SK-N-SH (cell line): Measurements from ENCODE around the gene SIX4. TPM values are rescaled to one million over a fixed set of nuclear protein-coding genes. Genes with fewer than 3 reads are reported as not detected.

ENCODE experiments used
- CTCF ChIA-PET: fragments of 300-600, 350-600 bp; formaldehyde crosslinking; extraction: SDS; loops from one replicate; lab custom pipeline; 2021; lab: Yijun Ruan, JAX
- POLR2A ChIA-PET: fragments of 350-600 bp; sonication (Branson Sonifier 250); formaldehyde crosslinking; extraction: SDS; loops from one replicate; lab custom pipeline; 2020; ENCODE audit warnings: antibody characterized with exemption, inconsistent platforms; lab: Yijun Ruan, JAX
- DNase-seq: peaks from one replicate; pipeline ENCODE4 v3.0.0; 2012
- H2AFZ ChIP-seq: fragments of 200-600 bp; sonication (generic); 2 replicates; pipeline ENCODE4 v1.8.1; 2016; ENCODE audit warnings: antibody characterized with exemption, mild to moderate bottlenecking, low read depth
- H3F3A ChIP-seq: fragments of 200-600 bp; sonication (generic); replicated peaks from 2 replicates; pipeline ENCODE3; 2016; ENCODE audit warnings: antibody characterized with exemption, mild to moderate bottlenecking; ENCODE audit not compliant: insufficient read depth
- H3K27ac ChIP-seq, 2 experiments: fragments of 200-500 bp in 1 of 2; fragments of 200-600 bp in 1 of 2; sonication (Bioruptor generic) in 1 of 2; sonication (generic), shearing (Covaris generic) in 1 of 2; 2 replicates each; pipeline versions ENCODE4 v1.5.1 to v1.6.1; 2014 to 2016; ENCODE audit warnings: low read depth in 2 of 2, inconsistent platforms in 1 of 2, low read length in 1 of 2, mild to moderate bottlenecking in 1 of 2, mixed read lengths in 1 of 2
- H3K27me3 ChIP-seq: fragments of 200-600 bp; sonication (generic), shearing (Covaris generic); 2 replicates; pipeline ENCODE4 v1.6.1; 2016; ENCODE audit warnings: mixed run types; ENCODE audit not compliant: insufficient read depth
- H3K36me3 ChIP-seq, 2 experiments: fragments of 200-500 bp in 1 of 2; fragments of 200-600 bp in 1 of 2; sonication (Bioruptor generic) in 1 of 2; sonication (generic) in 1 of 2; replicated peaks in 1 of 2; 2 replicates each; pipeline versions ENCODE3 to v1.5.1; 2014 to 2016; ENCODE audit warnings: low read length in 1 of 2, mild to moderate bottlenecking in 1 of 2; ENCODE audit not compliant: insufficient read depth in 2 of 2, control insufficient read depth in 1 of 2
- H3K4me1 ChIP-seq, 2 experiments: fragments of 200-500 bp in 1 of 2; fragments of 200-600 bp in 1 of 2; sonication (Bioruptor generic) in 1 of 2; sonication (generic), shearing (Covaris generic) in 1 of 2; 2 replicates each; pipeline versions ENCODE4 v1.5.1 to v1.6.1; 2014 to 2016; ENCODE audit warnings: low read depth in 1 of 2, low read length in 1 of 2, mixed run types in 1 of 2; ENCODE audit not compliant: insufficient read depth in 2 of 2, control insufficient read depth in 1 of 2
- H3K4me2 ChIP-seq: fragments of 200-600 bp; sonication (generic), shearing (Covaris generic); 2 replicates; pipeline ENCODE4 v1.6.1; 2017; ENCODE audit warnings: mixed run types
- H3K4me3 ChIP-seq, 2 experiments: fragments of 200-500 bp in 1 of 2; fragments of 200-600 bp in 1 of 2; sonication (Bioruptor generic) in 1 of 2; sonication (generic), shearing (Covaris generic) in 1 of 2; 2 replicates each; pipeline versions ENCODE4 v1.5.1 to v1.8.1; 2014 to 2016; ENCODE audit warnings: low read depth in 2 of 2, inconsistent platforms in 1 of 2, low read length in 1 of 2, mild to moderate bottlenecking in 1 of 2, mixed read lengths in 1 of 2, moderate library complexity in 1 of 2
- H3K79me2 ChIP-seq: fragments of 200-600 bp; sonication (generic); 2 replicates; pipeline ENCODE4 v1.8.1; 2017; ENCODE audit warnings: mild to moderate bottlenecking; ENCODE audit not compliant: insufficient read depth
- H3K9ac ChIP-seq: fragments of 200-600 bp; sonication (generic); 2 replicates; pipeline ENCODE4 v1.6.1; 2017; ENCODE audit warnings: mixed run types
- H3K9me2 ChIP-seq: fragments of 200-600 bp; sonication (generic); 2 replicates; pipeline ENCODE4 v1.6.1; 2017; ENCODE audit warnings: mixed run types
- H3K9me3 ChIP-seq: fragments of 200-600 bp; sonication (generic); 2 replicates; pipeline ENCODE4 v1.6.1; 2017; ENCODE audit warnings: mixed run types, mild to moderate bottlenecking, moderate library complexity
- H4K20me1 ChIP-seq: fragments of 200-600 bp; sonication (generic); 2 replicates; pipeline ENCODE4 v1.6.1; 2017; ENCODE audit warnings: mild to moderate bottlenecking, mixed run types; ENCODE audit not compliant: insufficient read depth
- CHD2 ChIP-seq: fragments of 150-350 bp; IDR thresholded peaks from 2 replicates; pipeline ENCODE4 v1.6.1; 2018; ENCODE audit warnings: low read length; ENCODE audit not compliant: partially characterized antibody
- ELF1 ChIP-seq: IDR thresholded peaks from 2 replicates; pipeline ENCODE4 v1.4.0; 2012
- EP300 ChIP-seq, 2 experiments: IDR thresholded peaks; 2 replicates each; pipeline versions ENCODE4 v1.4.0 to v1.6.1; 2012; ENCODE audit warnings: borderline replicate concordance in 1 of 2, low read depth in 1 of 2, low read length in 1 of 2
- EZH2phosphoT487 ChIP-seq: fragments of 200-600 bp; sonication (generic); IDR thresholded peaks from 2 replicates; pipeline ENCODE4 v1.6.1; 2017; ENCODE audit warnings: low read depth, mixed run types, mild to moderate bottlenecking, antibody characterized with exemption, moderate library complexity, borderline replicate concordance
- FOXJ3 ChIP-seq: sonication (generic); formaldehyde crosslinking; IDR thresholded peaks from 2 replicates; pipeline ENCODE4 v1.5.1; 2020; ENCODE audit warnings: mild to moderate bottlenecking, missing genetic modification reagents
- MEF2A ChIP-seq: IDR thresholded peaks from 2 replicates; pipeline ENCODE4 v1.4.0; 2012; ENCODE audit warnings: low read depth, borderline replicate concordance
- NRF1 ChIP-seq: IDR thresholded peaks from 2 replicates; pipeline ENCODE4 v1.6.1; 2012; ENCODE audit warnings: low read depth, mild to moderate bottlenecking, low read length
- POLR2AphosphoS5 ChIP-seq: IDR thresholded peaks from 2 replicates; pipeline ENCODE4 v1.6.1; 2012; ENCODE audit warnings: low read depth, low read length
- RFX5 ChIP-seq: IDR thresholded peaks from 2 replicates; pipeline ENCODE4 v1.6.1; 2012; ENCODE audit warnings: mild to moderate bottlenecking, improper control_type of control experiment, low read length
- SMC3 ChIP-seq: IDR thresholded peaks from 2 replicates; pipeline ENCODE4 v1.6.1; 2012; ENCODE audit warnings: low read depth, low read length, improper control_type of control experiment
- TAF1 ChIP-seq: IDR thresholded peaks from 2 replicates; pipeline ENCODE4 v1.6.1; 2012; ENCODE audit warnings: low read depth, mild to moderate bottlenecking, low read length, moderate library complexity, borderline replicate concordance
- TEAD4 ChIP-seq: IDR thresholded peaks from 2 replicates; pipeline ENCODE4 v1.4.0; 2012; ENCODE audit warnings: mild to moderate bottlenecking, borderline replicate concordance; ENCODE audit not compliant: insufficient read depth
- YY1 ChIP-seq: IDR thresholded peaks from 2 replicates; pipeline ENCODE4 v1.4.0; 2012; ENCODE audit warnings: low read depth, mild to moderate bottlenecking
- WGBS: methylation state at CpG from one replicate; pipeline ENCODE4 v1.1.6; 2017; ENCODE audit warnings: low lambda C conversion rate; 5-methylcytosine and 5-hydroxymethylcytosine counted together
- polyA plus RNA-seq, 3 experiments: library from polyadenylated mRNA; depleted of rRNA; stranded (reverse); fragments of >200 nt; gene quantifications; 2 replicates each; pipeline ENCODE4 v1.2.3, GENCODE V29; 2012
- TF ChIP-seq, protein P1 (sequence below): fragments of 150-350 bp; IDR thresholded peaks from 2 replicates; pipeline ENCODE4 v1.6.1; 2016; ENCODE audit warnings: mild to moderate bottlenecking, low read depth, low read length
- TF ChIP-seq, protein P2 (sequence below): IDR thresholded peaks from 2 replicates; pipeline ENCODE4 v1.4.0; 2012; ENCODE audit warnings: low read depth, borderline replicate concordance
- TF ChIP-seq, protein P3 (sequence below): IDR thresholded peaks from 2 replicates; pipeline ENCODE4; 2012
- TF ChIP-seq, protein P4 (sequence below): IDR thresholded peaks from 2 replicates; pipeline ENCODE4 v1.6.1; 2012; ENCODE audit warnings: mild to moderate bottlenecking, low read depth, low read length, moderate library complexity

The SIX4 gene
- polyA plus RNA-seq, 1 of the 3 experiments (the other 2 are of a cell fraction), result 3.3 TPM

DNA sequence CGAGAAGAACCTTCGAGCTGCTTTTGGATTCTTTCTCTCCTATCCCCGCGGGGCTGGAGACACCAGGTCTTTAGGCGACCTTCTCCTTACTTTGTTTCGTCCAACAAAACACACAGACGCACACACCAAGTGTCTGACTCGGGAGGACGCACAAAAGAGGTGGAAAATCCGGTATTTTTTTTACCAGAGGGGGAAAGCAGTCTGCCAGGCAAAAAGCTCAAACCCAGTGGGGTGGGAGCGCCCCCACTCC is 2.1 kb downstream of the SIX4 start:
- DNase-seq, result no peak
- peak overlapping the region; percentile 82 to 95 for H3K4me3 ChIP-seq
- peak overlapping the region; percentile 39 to 89; a peak in 3 of 4 replicates for H3K27ac ChIP-seq
- TF ChIP-seq NRF1, result no peak
- TF ChIP-seq, protein P1, sequence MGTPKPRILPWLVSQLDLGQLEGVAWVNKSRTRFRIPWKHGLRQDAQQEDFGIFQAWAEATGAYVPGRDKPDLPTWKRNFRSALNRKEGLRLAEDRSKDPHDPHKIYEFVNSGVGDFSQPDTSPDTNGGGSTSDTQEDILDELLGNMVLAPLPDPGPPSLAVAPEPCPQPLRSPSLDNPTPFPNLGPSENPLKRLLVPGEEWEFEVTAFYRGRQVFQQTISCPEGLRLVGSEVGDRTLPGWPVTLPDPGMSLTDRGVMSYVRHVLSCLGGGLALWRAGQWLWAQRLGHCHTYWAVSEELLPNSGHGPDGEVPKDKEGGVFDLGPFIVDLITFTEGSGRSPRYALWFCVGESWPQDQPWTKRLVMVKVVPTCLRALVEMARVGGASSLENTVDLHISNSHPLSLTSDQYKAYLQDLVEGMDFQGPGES, result no peak
- TF ChIP-seq EP300 (IDR thresholded peaks at IDR 0.05; ENCODE audit: borderline replicate concordance in 1 of 2, low read depth in 1 of 2, low read length in 1 of 2), result no peak
- 0 out of 2 replicates have a peak, but pooled peaks have one; percentile 9 for TF ChIP-seq TAF1
- no peak for TF ChIP-seq ELF1
- no peak for TF ChIP-seq YY1
- no peak for TF ChIP-seq SMC3
- TF ChIP-seq MEF2A, result no peak
- H3K9me3 ChIP-seq, result no peaks in the 10 kb centered on the region
- H3K9me2 ChIP-seq, result no peaks in the 10 kb centered on the region
- CTCF ChIA-PET, result interaction anchor here (1.2 to 1.4 kb wide), 4 partner anchors 16 to 97 kb away, joined by 3 to 5 read pairs (median 4); no protein-coding TSS in a partner anchor
- 7% methylated on average over 11 of the region's 11 CpGs for WGBS
- peak overlapping the region; percentile 89 for H3K9ac ChIP-seq
- H3K4me2 ChIP-seq, result peak overlapping the region; percentile 96
- peaks cover 69% of the 10 kb centered on the region for H3K79me2 ChIP-seq
- peaks cover 13 to 15% of the 10 kb centered on the region in 2 experiments; a peak in 3 of 4 replicates for H3K4me1 ChIP-seq
- H4K20me1 ChIP-seq, result peaks cover 22% of the 10 kb centered on the region; the same call in 1 of the 2 replicates
- H3K36me3 ChIP-seq, result peaks cover 24 to 28% of the 10 kb centered on the region in 2 experiments
- peak overlapping the region; percentile 11; the same call in 1 of the 2 replicates for H2AFZ ChIP-seq
- H3K27me3 ChIP-seq, result no peaks in the 10 kb centered on the region
- POLR2A ChIA-PET, result no interaction called here
- peaks cover 20% of the 10 kb centered on the region for H3F3A ChIP-seq

DNA sequence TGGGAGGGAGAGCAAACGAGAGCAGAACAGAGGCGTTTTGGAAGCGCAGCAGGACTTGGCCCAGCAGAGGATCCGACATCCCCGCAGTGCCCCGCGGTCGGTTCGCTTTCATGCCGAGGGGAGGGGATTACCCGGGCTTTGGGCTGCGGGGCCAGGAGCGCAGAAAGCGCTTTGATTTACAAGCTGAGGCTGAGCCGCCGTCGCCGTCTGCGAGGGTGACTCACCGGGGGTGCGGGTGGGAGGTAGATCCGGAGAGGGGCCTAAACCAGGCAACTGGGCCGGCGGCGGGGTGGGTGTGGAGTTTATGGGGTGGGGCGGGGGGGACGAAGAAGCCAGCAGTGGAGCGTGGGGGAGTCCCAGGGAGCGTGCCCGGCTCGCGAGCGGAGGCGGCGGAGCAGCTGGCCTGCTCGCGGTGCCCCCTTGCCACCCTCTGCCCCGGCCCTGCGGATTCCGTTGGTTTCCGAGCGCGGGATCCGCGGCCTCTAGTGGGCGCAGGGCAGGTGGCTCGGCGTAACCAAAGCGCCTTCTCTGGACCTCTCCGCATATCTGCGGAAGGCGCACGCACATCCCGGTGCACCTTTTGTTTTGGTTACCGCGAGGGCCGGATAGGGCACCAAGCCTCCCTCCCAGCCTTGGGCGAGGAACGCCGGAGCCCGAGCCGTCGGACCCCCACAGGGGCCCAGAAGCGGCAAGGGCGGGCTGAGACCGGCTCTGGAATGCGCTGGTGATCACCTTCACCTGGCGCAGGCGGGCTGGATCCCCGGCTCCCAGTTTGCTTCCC is 2.6 kb downstream of the SIX4 start:
- H3K4me3 ChIP-seq, result peak overlapping the region; percentile 82 to 95
- TF ChIP-seq YY1, result no peak
- no peak for TF ChIP-seq RFX5
- TF ChIP-seq CHD2, result no peak
- TF ChIP-seq, protein P2, sequence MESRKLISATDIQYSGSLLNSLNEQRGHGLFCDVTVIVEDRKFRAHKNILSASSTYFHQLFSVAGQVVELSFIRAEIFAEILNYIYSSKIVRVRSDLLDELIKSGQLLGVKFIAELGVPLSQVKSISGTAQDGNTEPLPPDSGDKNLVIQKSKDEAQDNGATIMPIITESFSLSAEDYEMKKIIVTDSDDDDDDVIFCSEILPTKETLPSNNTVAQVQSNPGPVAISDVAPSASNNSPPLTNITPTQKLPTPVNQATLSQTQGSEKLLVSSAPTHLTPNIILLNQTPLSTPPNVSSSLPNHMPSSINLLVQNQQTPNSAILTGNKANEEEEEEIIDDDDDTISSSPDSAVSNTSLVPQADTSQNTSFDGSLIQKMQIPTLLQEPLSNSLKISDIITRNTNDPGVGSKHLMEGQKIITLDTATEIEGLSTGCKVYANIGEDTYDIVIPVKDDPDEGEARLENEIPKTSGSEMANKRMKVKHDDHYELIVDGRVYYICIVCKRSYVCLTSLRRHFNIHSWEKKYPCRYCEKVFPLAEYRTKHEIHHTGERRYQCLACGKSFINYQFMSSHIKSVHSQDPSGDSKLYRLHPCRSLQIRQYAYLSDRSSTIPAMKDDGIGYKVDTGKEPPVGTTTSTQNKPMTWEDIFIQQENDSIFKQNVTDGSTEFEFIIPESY, result no peak
- TF ChIP-seq FOXJ3 (CRISPR knock-in tag), result no peak
- TF ChIP-seq ELF1, result no peak
- TF ChIP-seq TEAD4, result no peak
- no peak for TF ChIP-seq EZH2phosphoT487
- TF ChIP-seq, protein P3, sequence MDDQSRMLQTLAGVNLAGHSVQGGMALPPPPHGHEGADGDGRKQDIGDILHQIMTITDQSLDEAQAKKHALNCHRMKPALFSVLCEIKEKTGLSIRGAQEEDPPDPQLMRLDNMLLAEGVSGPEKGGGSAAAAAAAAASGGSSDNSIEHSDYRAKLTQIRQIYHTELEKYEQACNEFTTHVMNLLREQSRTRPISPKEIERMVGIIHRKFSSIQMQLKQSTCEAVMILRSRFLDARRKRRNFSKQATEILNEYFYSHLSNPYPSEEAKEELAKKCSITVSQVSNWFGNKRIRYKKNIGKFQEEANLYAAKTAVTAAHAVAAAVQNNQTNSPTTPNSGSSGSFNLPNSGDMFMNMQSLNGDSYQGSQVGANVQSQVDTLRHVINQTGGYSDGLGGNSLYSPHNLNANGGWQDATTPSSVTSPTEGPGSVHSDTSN, result peak; percentile 71
- TF ChIP-seq POLR2AphosphoS5, result 0 out of 2 replicates have a peak, but pooled peaks have one; percentile 11
- TF ChIP-seq, protein P4, sequence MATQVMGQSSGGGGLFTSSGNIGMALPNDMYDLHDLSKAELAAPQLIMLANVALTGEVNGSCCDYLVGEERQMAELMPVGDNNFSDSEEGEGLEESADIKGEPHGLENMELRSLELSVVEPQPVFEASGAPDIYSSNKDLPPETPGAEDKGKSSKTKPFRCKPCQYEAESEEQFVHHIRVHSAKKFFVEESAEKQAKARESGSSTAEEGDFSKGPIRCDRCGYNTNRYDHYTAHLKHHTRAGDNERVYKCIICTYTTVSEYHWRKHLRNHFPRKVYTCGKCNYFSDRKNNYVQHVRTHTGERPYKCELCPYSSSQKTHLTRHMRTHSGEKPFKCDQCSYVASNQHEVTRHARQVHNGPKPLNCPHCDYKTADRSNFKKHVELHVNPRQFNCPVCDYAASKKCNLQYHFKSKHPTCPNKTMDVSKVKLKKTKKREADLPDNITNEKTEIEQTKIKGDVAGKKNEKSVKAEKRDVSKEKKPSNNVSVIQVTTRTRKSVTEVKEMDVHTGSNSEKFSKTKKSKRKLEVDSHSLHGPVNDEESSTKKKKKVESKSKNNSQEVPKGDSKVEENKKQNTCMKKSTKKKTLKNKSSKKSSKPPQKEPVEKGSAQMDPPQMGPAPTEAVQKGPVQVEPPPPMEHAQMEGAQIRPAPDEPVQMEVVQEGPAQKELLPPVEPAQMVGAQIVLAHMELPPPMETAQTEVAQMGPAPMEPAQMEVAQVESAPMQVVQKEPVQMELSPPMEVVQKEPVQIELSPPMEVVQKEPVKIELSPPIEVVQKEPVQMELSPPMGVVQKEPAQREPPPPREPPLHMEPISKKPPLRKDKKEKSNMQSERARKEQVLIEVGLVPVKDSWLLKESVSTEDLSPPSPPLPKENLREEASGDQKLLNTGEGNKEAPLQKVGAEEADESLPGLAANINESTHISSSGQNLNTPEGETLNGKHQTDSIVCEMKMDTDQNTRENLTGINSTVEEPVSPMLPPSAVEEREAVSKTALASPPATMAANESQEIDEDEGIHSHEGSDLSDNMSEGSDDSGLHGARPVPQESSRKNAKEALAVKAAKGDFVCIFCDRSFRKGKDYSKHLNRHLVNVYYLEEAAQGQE, result no peak

More for the DNA sequence above, 2.6 kb downstream of the SIX4 start:
- Histone ChIP-seq H3K9me3 (no peaks in the 10 kb centered on the region), H3K9ac (peak overlapping the region; percentile 89), H3K79me2 (peaks cover 74% of the 10 kb centered on the region), H3K27me3 (no peaks in the 10 kb centered on the region), H3K27ac (peak overlapping the region; percentile 39 to 89; a peak in 3 of 4 replicates), H4K20me1 (peaks cover 22% of the 10 kb centered on the region; the same call in 1 of the 2 replicates), H3K4me1 (peaks cover 13 to 15% of the 10 kb centered on the region in 2 experiments; a peak in 3 of 4 replicates), H3K36me3 (peaks cover 26 to 31% of the 10 kb centered on the region in 2 experiments), H3K9me2 (no peaks in the 10 kb centered on the region), H3K4me2 (peak overlapping the region; percentile 96), H2AFZ (peak overlapping the region; percentile 11; the same call in 1 of the 2 replicates), H3F3A (peaks cover 20% of the 10 kb centered on the region)
- CTCF ChIA-PET, result interaction anchor here (1.0 to 1.4 kb wide), 7 partner anchors 16 to 532 kb away, joined by 3 to 6 read pairs (median 4); no protein-coding TSS in a partner anchor
- POLR2A ChIA-PET, result no interaction called here
- WGBS, result 11% methylated on average over 33 of the region's 70 CpGs
- DNase-seq, result peak; percentile 77
